OCI-LY3 (cell line): ENCODE data around the gene MUC16.

Source experiments
- EZH2phosphoT487 ChIP-seq: fragments of 200-600 bp; shearing (Covaris generic); IDR thresholded peaks from 2 replicates; pipeline ENCODE4 v1.6.1; 2018; ENCODE audit warnings: antibody characterized with exemption, mixed run types, low read depth
- TF ChIP-seq, protein P1 (sequence below): fragments of 200-600, 300-600 bp; sonication (generic); IDR thresholded peaks from 2 replicates; pipeline ENCODE4 v1.5.1; 2014; ENCODE audit warnings: antibody characterized with exemption, low read length, low read depth

DNA sequence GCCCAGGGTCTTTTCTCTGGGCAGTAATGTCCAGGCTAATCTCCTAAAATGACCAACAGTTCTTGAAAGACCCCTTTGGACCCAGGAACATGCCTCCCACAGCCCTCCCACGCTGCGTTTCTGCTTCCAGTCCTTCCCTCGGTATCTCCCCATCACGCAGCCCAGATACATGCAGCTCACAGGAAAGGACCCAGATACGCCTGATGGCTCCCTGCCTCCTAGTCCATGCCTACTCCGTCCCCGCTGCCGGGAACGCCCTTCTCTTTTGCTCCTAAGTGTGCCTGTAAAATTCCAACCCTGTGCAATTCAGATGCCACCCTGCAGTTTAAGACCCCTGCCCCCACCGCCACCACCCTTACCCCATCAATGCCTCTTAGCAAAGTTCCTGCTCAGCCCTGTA lies 778 bp downstream of the MUC16 start:
- TF ChIP-seq, protein P1, sequence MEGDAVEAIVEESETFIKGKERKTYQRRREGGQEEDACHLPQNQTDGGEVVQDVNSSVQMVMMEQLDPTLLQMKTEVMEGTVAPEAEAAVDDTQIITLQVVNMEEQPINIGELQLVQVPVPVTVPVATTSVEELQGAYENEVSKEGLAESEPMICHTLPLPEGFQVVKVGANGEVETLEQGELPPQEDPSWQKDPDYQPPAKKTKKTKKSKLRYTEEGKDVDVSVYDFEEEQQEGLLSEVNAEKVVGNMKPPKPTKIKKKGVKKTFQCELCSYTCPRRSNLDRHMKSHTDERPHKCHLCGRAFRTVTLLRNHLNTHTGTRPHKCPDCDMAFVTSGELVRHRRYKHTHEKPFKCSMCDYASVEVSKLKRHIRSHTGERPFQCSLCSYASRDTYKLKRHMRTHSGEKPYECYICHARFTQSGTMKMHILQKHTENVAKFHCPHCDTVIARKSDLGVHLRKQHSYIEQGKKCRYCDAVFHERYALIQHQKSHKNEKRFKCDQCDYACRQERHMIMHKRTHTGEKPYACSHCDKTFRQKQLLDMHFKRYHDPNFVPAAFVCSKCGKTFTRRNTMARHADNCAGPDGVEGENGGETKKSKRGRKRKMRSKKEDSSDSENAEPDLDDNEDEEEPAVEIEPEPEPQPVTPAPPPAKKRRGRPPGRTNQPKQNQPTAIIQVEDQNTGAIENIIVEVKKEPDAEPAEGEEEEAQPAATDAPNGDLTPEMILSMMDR, result no peak
- no peak for TF ChIP-seq EZH2phosphoT487
